Heart left ventricle (tissue), 16 donors: ENCODE measurements around the gene GYPC. TPM values are rescaled to one million over a fixed set of nuclear protein-coding genes. Genes with fewer than 3 reads are reported as not detected.
A peak's percentile ranks its signal among the peaks of the same experiment; 100 is the strongest.

ENCODE experiments used
- ATAC-seq, 4 donors: fragments of 200-7000 bp; cut with Tn5 transposase; one replicate each; pipeline ENCODE4 v1.9.1; 2020 to 2022; ENCODE audit warnings: moderate library complexity in 4 of 4, mild to moderate bottlenecking in 3 of 4, moderate number of reproducible peaks in 1 of 4
- DNase-seq, 5 donors: peaks; one replicate each; pipeline ENCODE4 v3.0.0-alpha.2; 2020
- H3K27ac ChIP-seq, 12 donors: fragments of 200-600 bp; sonication (generic) in 4 of 12; one replicate each; pipeline versions ENCODE4 v1.5.0 to v1.8.0; 2016 to 2022; ENCODE audit warnings: mild to moderate bottlenecking in 2 of 12
- H3K27me3 ChIP-seq, 9 donors: fragments of 200-600 bp; sonication (generic) in 2 of 9; one replicate each; pipeline versions ENCODE4 v1.5.1 to v1.8.0; 2016 to 2022; ENCODE audit warnings: mild to moderate bottlenecking in 3 of 9
- H3K36me3 ChIP-seq, 9 donors: fragments of 200-600 bp; sonication (generic) in 2 of 9; one replicate each; pipeline versions ENCODE4 v1.5.0 to v1.8.0; 2018 to 2022; ENCODE audit warnings: mild to moderate bottlenecking in 2 of 9
- H3K4me1 ChIP-seq, 12 donors: fragments of 200-600 bp; sonication (generic) in 4 of 12; one replicate each; pipeline versions ENCODE4 v1.5.0 to v1.8.0; 2016 to 2022; ENCODE audit warnings: mild to moderate bottlenecking in 3 of 12
- H3K4me3 ChIP-seq, 12 donors: fragments of 200-600 bp; sonication (generic) in 4 of 12; one replicate each; pipeline versions ENCODE4 v1.5.0 to v1.8.0; 2017 to 2022; ENCODE audit warnings: mild to moderate bottlenecking in 9 of 12, moderate library complexity in 4 of 12
- H3K9me3 ChIP-seq, 12 donors: fragments of 200-600 bp; sonication (generic) in 4 of 12; one replicate each; pipeline versions ENCODE4 v1.5.0 to v1.8.0; 2016 to 2022; ENCODE audit warnings: mild to moderate bottlenecking in 1 of 12
- POLR2A ChIP-seq, 2 donors: fragments of 450-650 bp; IDR thresholded peaks; one replicate each; pipeline ENCODE4 v1.6.1; 2017; ENCODE audit warnings: antibody characterized with exemption in 2 of 2, mild to moderate bottlenecking in 2 of 2, moderate library complexity in 2 of 2
- WGBS, 4 donors: extraction: QIAGEN DNeasy Blood & Tissue Kit in 2 of 4; methylation state at CpG; one replicate each; pipeline versions ENCODE4 v1.1.5 to v1.1.7; 2013 to 2018; 5-methylcytosine and 5-hydroxymethylcytosine counted together
- intact Hi-C, 10 donors: fragments of 100-400 bp; cut with DNase I; formaldehyde crosslinking; loops; one replicate each; pipeline versions ENCODE4 v1.11.1 to v1.14.2; 2022
- polyA plus RNA-seq, 2 donors: library from polyadenylated mRNA; stranded (reverse); fragments of 200-250 nt; gene quantifications; one replicate each; pipeline ENCODE4 v1.2.3, GENCODE V29; 2013
- total RNA-seq, 9 donors: library from RNA; depleted of rRNA in 2 of 9; stranded (reverse); fragments of >200 nt in 2 of 9; fragmentation: NEBNext Ultra II Directional in 3 of 9; extraction: Animal tissue kit (Norgen Biotek cat#: 25700) in 3 of 9; gene quantifications; one replicate each; pipeline versions ENCODE4 v1.1.0 to v1.2.4, GENCODE V29; 2016 to 2023
- TF ChIP-seq, protein P1 (sequence below), 12 donors: fragments of 200-600 bp; sonication (generic) in 4 of 12; IDR thresholded peaks; one replicate each; pipeline versions ENCODE4 v1.5.0 to v1.8.0; 2018 to 2022; ENCODE audit warnings: antibody characterized with exemption in 12 of 12, mild to moderate bottlenecking in 5 of 12
- donor health status: ischemic (EF 13 %, LVEDD 7.1; RV severe dilation, severe dysfunction).
- donor health status: healthy with polysubstance abuse.
- donor health status: DM: no; HTN: yes; CAD: no.
- donor health status: DM: no; HTN: no; CAD: no.
- donor health status: ischemic (EF 25% LVEDD 6.9; RV normal size, moderate dysfunction).
- donor health status: ischemic (EF 25% LVEDD 5.7; RV mildly dilated, moderate dysfunction).
- donor health status: healthy.
- donor health status: DM: yes; HTN: yes; CAD: no.
- donor health status: ischemic (EF 35%, LVEDD 5.7; RV mildly dilated, moderate dysfunction).
- donor health status: nonischemic (EF 11% LVEDD 7.7; RV severe dilation, severe dysfunction).
- donor health status: DM: yes; HTN: yes; CAD: no.
- donor health status: PGD.
- donor health status: ischemic (EF 29% LVEDD 5.4; RV normal size, mild dysfunction).
- donor health status: nonischemic (EF 23%, LVEDD 6.1; RV moderate dilation, normal function).

Gene GYPC
- total and polyA plus RNA-seq, 11 donors = 108 to 369 (median 131) TPM

- H3K4me3 ChIP-seq = no peak overlapping the region
- intact Hi-C loops = no loop called here
- H3K27ac ChIP-seq = peak overlapping the region in 9 of 12 donors; percentile 46 to 100 (median 96)
- H3K9me3 ChIP-seq = no peaks in the 10 kb centered on the region
- 55 to 61% (median 60%) methylated on average over 7 of the region's 7 CpGs for WGBS, 4 donors
- TF ChIP-seq, protein P1, sequence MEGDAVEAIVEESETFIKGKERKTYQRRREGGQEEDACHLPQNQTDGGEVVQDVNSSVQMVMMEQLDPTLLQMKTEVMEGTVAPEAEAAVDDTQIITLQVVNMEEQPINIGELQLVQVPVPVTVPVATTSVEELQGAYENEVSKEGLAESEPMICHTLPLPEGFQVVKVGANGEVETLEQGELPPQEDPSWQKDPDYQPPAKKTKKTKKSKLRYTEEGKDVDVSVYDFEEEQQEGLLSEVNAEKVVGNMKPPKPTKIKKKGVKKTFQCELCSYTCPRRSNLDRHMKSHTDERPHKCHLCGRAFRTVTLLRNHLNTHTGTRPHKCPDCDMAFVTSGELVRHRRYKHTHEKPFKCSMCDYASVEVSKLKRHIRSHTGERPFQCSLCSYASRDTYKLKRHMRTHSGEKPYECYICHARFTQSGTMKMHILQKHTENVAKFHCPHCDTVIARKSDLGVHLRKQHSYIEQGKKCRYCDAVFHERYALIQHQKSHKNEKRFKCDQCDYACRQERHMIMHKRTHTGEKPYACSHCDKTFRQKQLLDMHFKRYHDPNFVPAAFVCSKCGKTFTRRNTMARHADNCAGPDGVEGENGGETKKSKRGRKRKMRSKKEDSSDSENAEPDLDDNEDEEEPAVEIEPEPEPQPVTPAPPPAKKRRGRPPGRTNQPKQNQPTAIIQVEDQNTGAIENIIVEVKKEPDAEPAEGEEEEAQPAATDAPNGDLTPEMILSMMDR (IDR thresholded peaks at IDR 0.05) = no peak
- TF ChIP-seq POLR2A (IDR thresholded peaks at IDR 0.05) = no peak
- no peaks in the 10 kb centered on the region for H3K27me3 ChIP-seq
- DNase-seq (no peak), ATAC-seq (no peak)
- peaks cover 0 to 11% (median 0%) of the 10 kb centered on the region in 9 donors for H3K36me3 ChIP-seq
- peaks cover 17 to 98% (median 87%) of the 10 kb centered on the region in 12 donors for H3K4me1 ChIP-seq
These were observed 6.7 kb downstream of the GYPC start for GRCh38 chr2:126662621-126663020.

DNA sequence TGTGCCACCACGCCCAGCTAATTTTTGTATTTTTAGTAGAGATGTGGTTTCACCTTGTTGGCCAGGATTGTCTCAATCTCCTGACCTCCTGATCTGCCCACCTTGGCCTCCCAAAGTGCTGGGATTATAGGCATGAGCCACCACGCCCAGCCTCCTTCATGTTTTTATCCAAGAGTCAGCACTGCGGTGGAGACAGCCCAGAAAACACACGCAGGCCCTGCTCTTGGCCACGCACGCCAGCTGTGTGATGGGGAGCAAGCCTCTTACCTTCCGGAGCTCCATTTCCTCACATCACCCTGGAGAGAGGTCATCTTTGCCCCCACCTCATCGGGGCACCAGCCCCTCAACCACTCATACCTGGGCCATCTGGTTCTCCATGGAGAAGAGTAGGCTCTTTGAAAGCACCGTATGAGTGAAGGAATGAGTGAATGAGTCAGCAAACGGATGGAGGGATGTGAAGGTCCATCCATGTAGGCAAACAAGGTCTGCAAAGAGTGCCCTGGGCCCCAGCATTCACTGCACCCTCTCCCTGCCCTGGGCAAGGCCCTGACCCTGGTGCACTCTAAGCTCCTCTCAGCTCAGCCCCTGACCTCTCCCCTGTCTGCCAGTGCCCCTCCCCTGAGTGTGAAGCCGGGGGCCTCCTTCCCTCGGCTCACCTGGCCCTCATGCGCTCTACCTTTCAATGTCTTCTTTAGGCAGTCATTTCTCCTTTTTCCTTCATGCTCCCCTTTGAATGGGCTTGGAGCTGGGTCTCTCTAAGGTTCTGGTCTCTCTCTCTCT is 7.4 kb downstream of the GYPC start:
- intact Hi-C loops = no loop called here
- TF ChIP-seq, protein P1 (IDR thresholded peaks at IDR 0.05) = no peak
- TF ChIP-seq POLR2A (IDR thresholded peaks at IDR 0.05) = no peak
- H3K4me3 ChIP-seq = no peak overlapping the region
- H3K9me3 ChIP-seq = no peaks in the 10 kb centered on the region
- ATAC-seq (no peak), DNase-seq (no peak)
- H3K36me3 ChIP-seq = peaks cover 0 to 11% (median 0%) of the 10 kb centered on the region in 9 donors
- 88 to 92% (median 90%) methylated on average over 13 of the region's 13 CpGs for WGBS, 4 donors
- H3K27me3 ChIP-seq = no peaks in the 10 kb centered on the region
- peaks cover 13 to 97% (median 87%) of the 10 kb centered on the region in 12 donors for H3K4me1 ChIP-seq
- peak overlapping the region in 9 of 12 donors; percentile 39 to 100 (median 74) for H3K27ac ChIP-seq

DNA sequence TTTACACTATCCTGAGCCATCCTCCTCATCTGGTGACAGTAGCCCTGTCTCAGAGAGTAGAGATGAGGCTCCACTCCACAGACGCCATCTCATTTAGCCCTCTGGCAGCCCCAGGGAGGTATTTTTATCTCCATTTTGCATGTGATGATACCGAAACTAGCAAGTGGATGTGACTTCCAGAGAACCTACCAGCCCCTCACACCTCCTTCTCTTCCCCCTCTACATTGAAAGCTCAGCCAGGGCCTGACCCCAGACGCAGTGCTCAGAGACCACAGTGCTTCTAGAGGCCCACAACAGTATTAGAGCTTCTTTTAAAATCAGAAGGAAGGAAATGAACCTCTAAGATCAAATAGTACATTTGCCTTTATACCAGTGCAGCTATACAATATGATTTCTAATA is 8.3 kb downstream of the GYPC start:
- intact Hi-C loops = no loop called here
- Histone ChIP-seq H3K4me1 (peaks cover 11 to 97% (median 85%) of the 10 kb centered on the region in 12 donors), H3K36me3 (peaks cover 0 to 18% (median 0%) of the 10 kb centered on the region in 9 donors), H3K27me3 (no peaks in the 10 kb centered on the region), H3K27ac (peak overlapping the region in 10 of 12 donors; percentile 6 to 98 (median 58)), H3K4me3 (no peak overlapping the region), H3K9me3 (no peaks in the 10 kb centered on the region)
- no peak for TF ChIP-seq POLR2A (IDR thresholded peaks at IDR 0.05)
- TF ChIP-seq, protein P1 (IDR thresholded peaks at IDR 0.05) = no peak
- ATAC-seq (no peak), DNase-seq (no peak)
- 34 to 57% (median 43%) methylated on average over 3 of the region's 3 CpGs for WGBS, 4 donors

- intact Hi-C loops = no loop called here
- TF ChIP-seq POLR2A (IDR thresholded peaks at IDR 0.05) = no peak
- TF ChIP-seq, protein P1 (IDR thresholded peaks at IDR 0.05) = no peak
- peaks cover 15 to 97% (median 85%) of the 10 kb centered on the region in 12 donors for H3K4me1 ChIP-seq
- no peaks in the 10 kb centered on the region for H3K9me3 ChIP-seq
- ATAC-seq = no peak
- no peak for DNase-seq
- H3K27me3 ChIP-seq = no peaks in the 10 kb centered on the region
- peaks cover 0 to 22% (median 0%) of the 10 kb centered on the region in 9 donors for H3K36me3 ChIP-seq
- H3K27ac ChIP-seq = peak overlapping the region in 10 of 12 donors; percentile 0 to 98 (median 58)
- WGBS, 4 donors = 50 to 69% (median 60%) methylated on average over 2 of the region's 2 CpGs
- no peak overlapping the region for H3K4me3 ChIP-seq
These were observed 8.7 kb downstream of the GYPC start for GRCh38 chr2:126664639-126665038.
